NCI-H1436 (cell line): ENCODE results near the gene NHLH1.

Source experiments
- DNase-seq: peaks from one replicate; lab custom pipeline; 2025; lab: John Stamatoyannopoulos, UW

The NHLH1 gene

GRCh38 chr1:160366731-160367515 lies at the start of gene NHLH1:
TSS of gene NHLH1 (plus strand) at chr1:160367071. CDS start at chr1:160370732, 3,661 bp downstream.
- DNase-seq: peak; percentile 45

- no peak for DNase-seq
Measured at GRCh38 chr1:160322831-160323230, 44.0 kb upstream of the NHLH1 start.

- DNase-seq: peak; percentile 40
Measured at GRCh38 chr1:160325252-160325651, 41.6 kb upstream of the NHLH1 start.

GRCh38 chr1:160326418-160326817 lies 40.5 kb upstream of the NHLH1 start:
- DNase-seq: no peak

GRCh38 chr1:160328184-160328583 lies 38.7 kb upstream of the NHLH1 start:
- no peak for DNase-seq

- no peak for DNase-seq
Measured at GRCh38 chr1:160330119-160330518, 36.8 kb upstream of the NHLH1 start.

GRCh38 chr1:160332516-160332915 lies 34.4 kb upstream of the NHLH1 start:
- DNase-seq: no peak

- DNase-seq: no peak
Measured at GRCh38 chr1:160338580-160338979, 28.3 kb upstream of the NHLH1 start.

GRCh38 chr1:160340146-160340545 lies 26.7 kb upstream of the NHLH1 start:
- DNase-seq: no peak

- no peak for DNase-seq
Measured at GRCh38 chr1:160340866-160341265, 26.0 kb upstream of the NHLH1 start.

- no peak for DNase-seq
Measured at GRCh38 chr1:160342526-160342925, 24.3 kb upstream of the NHLH1 start.

GRCh38 chr1:160342953-160343869 lies 23.7 kb upstream of the NHLH1 start, which contains the start of the genes COPA and NCSTN:
TSS of gene COPA (minus strand) at chr1:160343250. CDS start at chr1:160343170, 80 bp downstream.
TSS of gene NCSTN (plus strand) at chr1:160343383. CDS start at chr1:160343397, 14 bp downstream.
- DNase-seq: peak; percentile 93

- DNase-seq: no peak
Measured at GRCh38 chr1:160344241-160344640, 22.6 kb upstream of the NHLH1 start.

- DNase-seq: no peak
Measured at GRCh38 chr1:160344936-160345335, 21.9 kb upstream of the NHLH1 start.

GRCh38 chr1:160346463-160346862 lies 20.4 kb upstream of the NHLH1 start:
- DNase-seq: no peak

GRCh38 chr1:160346958-160347357 lies 19.9 kb upstream of the NHLH1 start:
- no peak for DNase-seq

- DNase-seq: no peak
Measured at GRCh38 chr1:160351629-160352028, 15.2 kb upstream of the NHLH1 start.

GRCh38 chr1:160352555-160352954 lies 14.3 kb upstream of the NHLH1 start:
- no peak for DNase-seq

GRCh38 chr1:160353223-160353622 lies 13.6 kb upstream of the NHLH1 start:
- DNase-seq: no peak

GRCh38 chr1:160354388-160354985 lies 12.4 kb upstream of the NHLH1 start:
- DNase-seq: no peak

- no peak for DNase-seq
Measured at GRCh38 chr1:160357286-160358002, 9.4 kb upstream of the NHLH1 start.

- DNase-seq: no peak
Measured at GRCh38 chr1:160358073-160358472, 8.8 kb upstream of the NHLH1 start.
